Stimulated activated CD4-positive, alpha-beta T cell treated with anti-CD3 and anti-CD28 coated beads, Interleukin-4, amount 100 ng/mL, for 24 hours (primary cell): ENCODE measurements around the gene WEE1.
"Not testable (repeated sequence)": the region's sequence is repeated elsewhere in the genome, so short reads cannot be mapped to it uniquely, and the experiment has no call there.

Source experiments
- DNase-seq: peaks from one replicate; pipeline ENCODE4 v3.0.0-alpha.2; 2020

Gene WEE1

DNA sequence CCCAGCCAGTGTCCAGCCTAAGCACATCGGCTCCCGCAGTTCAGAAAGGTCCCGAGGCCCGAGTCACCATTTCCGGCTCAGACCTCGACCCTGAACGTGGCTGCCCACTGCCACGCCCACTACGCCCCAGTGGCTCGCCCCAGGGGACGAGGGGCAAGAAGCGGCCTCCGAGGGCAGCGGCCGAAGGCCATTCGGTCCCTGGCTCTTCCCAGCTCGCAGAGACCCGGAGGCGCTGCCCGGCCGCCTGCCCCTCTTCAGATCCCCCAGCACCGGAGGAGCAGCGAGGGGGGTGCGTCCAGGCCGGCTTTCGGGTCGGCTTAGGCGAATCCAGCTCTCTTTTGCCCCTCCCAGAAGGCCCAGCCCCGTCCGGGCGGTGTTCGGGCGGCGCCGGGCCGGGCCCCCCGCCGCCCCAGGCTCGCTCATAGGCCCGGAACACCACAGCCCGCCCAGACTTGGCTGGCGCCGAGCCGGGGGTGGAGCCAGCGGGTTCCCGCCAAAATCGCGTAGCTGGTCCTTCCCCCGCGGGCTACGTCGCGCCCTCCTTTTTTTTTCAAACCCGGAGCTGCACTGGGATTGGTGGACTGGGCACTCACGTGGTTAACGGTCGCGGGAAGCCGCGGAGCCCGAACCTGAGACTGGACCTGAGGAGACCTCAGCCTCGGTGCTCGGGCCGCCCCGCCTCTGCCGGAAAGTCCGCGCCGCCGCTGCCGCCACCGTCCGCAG is at the start of gene WEE1:
WEE1 (plus strand) TSS at position 619 of the 723 bp plus-strand sequence. CDS start 264 bp downstream, outside the sequence.
- DNase-seq, result peak; percentile 97

GRCh38 chr11:9524001-9524400 is 49.5 kb upstream of the WEE1 start:
- DNase-seq, result no peak

GRCh38 chr11:9525116-9525515 is 48.4 kb upstream of the WEE1 start:
- DNase-seq, result no peak

GRCh38 chr11:9527481-9528135 is 45.9 kb upstream of the WEE1 start:
- DNase-seq, result no peak

GRCh38 chr11:9528136-9528501 is 45.4 kb upstream of the WEE1 start:
- no peak for DNase-seq

- DNase-seq, result no peak
Measured at GRCh38 chr11:9528573-9529333, 44.7 kb upstream of the WEE1 start.

GRCh38 chr11:9529334-9529650 is 44.2 kb upstream of the WEE1 start:
- no peak for DNase-seq

DNA sequence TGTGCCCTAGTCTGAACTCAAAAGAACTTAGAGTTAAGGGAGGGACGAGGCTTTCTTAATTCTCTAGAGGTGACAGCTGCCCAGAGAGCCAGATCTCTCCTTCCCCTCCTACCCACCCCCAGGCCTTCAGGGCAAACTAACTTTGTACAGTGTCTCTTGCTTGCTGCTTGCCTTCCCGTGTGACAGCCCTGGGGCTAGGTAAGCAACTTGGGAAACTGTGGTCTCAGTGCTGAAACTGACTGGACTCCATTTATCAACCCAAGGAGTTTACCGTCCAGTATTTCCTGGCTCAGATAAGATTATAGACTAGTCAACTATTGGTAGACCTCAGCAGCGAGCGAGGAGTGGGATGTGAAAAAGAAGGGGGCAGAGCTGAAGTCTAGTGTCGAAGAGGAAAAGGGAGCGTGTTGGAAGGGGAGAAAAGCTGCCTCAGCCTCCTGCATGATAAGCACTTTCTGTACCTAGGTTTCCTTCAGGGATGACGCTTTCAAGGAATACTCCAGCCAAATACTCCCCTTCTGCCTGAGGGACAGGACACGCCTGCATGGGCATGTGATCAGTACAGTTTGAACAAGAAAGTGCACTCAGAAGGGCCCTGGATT is 43.3 kb upstream of the WEE1 start:
- DNase-seq, result no peak

DNA sequence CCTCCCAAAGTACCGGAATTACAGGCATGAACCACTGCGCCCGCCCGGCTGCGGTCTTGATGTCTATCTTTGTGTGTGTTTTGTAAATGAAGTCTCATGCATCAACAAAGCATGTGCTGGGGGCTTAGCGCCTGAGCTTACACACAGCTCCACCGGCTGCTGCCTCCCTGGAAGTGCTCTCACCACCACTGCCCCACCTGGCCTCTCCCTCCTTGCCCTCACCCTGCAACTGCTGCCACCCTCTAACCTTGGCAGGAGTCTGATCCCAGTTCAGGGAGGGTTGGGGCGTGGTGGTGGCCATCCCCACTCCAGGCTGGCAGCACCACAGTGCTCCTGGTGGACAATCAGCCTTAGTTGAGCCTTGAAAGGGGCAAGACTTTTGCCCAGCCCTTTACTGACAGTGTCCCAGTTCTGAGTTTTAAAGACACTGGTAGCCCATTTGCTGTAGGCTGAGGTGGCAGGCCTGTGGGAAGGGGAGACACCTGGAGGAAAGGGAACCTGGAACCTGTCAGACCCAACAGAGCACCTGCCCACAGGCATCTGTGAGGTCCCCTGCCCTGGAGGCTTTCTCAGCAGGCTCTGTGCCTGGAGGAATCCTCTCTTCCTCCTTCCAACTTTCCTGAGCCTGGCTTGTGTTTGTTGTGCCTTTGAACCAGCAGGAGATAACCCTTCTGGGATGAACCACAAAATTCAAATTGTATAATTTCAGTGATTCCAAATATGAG is 42.4 kb upstream of the WEE1 start:
- DNase-seq, result no peak

DNA sequence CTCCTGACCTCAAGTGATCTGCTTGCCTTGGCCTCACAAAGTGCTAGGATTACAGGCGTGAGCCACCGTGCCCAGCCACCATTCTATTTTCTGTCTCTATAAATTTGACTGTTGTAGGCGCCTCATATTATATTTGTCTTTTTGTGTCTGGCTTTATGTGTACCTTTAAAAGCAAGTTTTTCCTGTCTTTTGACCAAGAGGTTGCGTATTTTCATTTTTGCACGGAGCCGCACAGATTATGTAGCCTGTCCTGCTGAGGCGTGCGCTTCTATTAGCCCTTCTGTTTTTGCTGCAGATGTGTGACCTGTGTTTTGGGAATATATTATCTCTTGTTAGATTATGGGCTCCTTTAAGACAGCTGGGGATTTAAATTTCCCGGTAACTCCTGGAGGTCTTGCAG is 40.4 kb upstream of the WEE1 start:
- no peak for DNase-seq

DNA sequence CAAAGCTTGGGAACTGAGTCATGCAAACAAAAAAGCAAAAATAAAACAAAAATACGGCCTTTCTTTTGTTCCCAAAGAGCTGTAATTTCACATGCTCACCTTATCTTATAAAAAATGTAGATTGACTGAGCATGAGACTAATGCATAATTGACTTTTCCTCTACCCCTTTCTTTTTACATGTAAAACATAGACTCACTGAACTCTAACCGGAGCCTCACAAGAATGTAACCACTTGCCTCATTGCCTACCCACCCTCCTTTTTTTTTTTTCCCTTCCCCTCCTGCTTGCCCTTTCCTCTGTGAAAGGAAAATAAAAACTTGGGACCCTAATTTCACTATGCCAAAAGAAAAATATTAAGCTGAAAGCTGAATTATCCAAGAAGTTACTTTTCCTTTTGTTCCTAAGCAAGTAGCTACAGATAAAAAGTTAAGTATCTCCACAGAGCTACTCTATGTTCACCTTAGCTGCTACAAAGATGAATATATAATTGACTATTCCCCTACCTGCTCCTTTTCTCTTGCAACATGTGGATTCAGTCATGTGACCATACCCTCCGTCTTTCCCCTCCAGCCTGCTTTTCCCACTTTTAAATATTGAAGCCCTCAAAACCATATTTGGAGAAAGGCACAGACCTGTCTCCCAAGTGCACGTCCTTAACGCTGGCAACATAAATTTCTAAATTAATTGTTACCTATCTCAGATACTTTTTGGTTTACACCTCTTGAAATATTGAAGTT is 39.6 kb upstream of the WEE1 start:
- DNase-seq, result no peak

- DNase-seq, result peak; percentile 82
Measured at GRCh38 chr11:9535189-9535781, 38.2 kb upstream of the WEE1 start.

- no peak for DNase-seq
Measured at GRCh38 chr11:9538548-9538947, 34.9 kb upstream of the WEE1 start.

DNA sequence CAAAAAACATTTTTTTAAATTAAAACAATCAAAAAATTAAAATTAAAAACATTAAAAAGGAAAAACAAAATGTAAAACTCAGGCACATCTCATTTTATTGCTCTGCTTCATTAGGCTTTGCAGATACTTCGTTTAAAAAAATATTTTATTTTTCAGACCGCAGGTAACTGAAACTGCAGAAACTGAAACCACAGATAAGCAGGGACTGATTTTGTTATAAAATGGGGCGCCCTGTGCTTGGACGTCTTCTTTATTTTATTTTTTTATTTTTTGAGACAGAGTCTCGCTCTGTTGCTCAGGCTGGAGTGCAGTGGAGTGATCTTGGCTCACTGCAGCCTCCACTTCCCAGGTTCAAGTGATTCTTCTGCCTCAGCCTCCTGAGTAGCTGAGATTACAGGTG is 24.3 kb upstream of the WEE1 start:
- not testable (repeated sequence) for DNase-seq

DNA sequence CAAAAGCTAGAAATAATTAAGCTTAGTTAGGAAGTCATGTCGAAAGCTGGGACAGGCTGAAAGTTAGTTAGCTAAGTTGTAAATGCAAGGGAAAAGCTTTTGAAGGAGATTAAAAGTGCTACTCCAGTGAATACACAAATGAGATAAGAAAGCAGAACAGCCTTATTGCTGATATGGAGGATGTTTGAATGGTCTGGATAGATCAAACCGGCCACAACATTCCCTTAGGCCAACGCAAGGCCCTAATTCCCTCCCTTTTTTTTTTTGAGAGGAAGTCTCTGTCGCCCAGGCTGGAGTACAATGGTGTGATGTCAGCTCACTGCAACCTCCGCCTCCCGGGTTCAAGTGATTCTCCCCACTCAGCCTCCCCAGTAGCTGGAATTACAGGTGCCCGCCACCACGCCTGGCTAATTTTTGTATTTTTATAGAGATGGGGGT is 23.3 kb upstream of the WEE1 start:
- no peak for DNase-seq

- no peak for DNase-seq
Measured at GRCh38 chr11:9561279-9561982, 12.0 kb upstream of the WEE1 start.

- no peak for DNase-seq
Measured at GRCh38 chr11:9562716-9563115, 10.8 kb upstream of the WEE1 start.

DNA sequence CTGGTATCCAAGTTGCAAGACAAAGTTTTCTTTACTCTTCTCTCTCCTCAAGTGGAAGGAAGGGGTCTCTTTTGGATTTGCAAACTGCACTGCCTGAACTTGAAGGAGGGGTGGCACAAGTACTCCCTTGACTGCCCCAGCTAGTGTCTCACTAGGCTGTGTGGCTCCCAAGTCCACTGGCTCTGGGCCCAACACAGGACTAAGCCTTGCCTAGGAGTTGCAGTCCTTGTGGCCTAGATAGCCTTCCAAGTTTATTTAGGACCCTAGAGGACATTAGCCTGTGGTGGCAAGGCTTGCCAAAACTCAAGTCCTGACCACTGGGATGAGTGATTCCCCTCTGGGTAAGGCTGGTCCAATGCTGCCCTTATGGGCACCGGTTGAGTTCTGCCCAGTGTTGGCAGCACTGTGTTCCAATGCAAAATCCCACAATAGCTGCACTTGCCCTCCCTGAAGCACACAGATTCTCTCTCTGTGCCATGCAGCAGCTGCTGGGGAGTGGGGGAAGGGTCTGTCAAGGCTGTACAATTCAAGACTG is 10.2 kb upstream of the WEE1 start:
- DNase-seq, result no peak

DNA sequence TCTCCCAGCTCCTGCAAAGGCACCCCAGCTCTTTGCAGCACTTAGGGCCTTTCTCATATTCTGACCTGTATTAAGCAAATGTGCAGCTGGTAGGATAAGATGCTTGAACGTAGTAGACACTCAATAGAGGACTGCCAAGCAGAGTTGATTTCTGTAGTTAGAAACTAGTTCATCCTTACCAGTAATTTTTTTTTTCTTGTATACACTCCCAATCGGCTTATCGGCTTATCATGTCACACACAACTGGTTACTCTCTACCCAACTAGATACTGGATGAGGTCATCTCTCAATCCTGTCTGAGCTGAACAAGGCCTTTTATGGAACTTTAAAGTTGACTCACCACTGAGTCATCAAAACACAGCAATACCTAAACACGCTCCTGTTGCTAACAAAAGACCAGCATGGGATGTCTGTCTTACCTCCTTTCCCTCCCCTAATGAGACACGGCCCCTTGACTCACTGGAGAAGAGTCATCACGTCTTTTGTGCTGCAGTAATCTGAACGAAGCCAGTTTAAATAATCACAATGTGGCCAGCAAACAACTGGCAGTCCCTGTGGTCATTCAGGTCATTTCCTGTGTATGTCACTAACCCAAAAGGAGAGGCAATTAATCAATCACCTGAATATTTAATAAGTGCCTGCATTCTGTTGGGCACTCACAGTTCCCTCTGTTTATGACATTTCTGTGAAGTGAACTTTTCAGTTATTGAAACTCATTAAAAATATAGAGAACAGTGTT is 7.5 kb upstream of the WEE1 start:
- DNase-seq, result peak; percentile 77

- no peak for DNase-seq
Measured at GRCh38 chr11:9566561-9567063, 6.9 kb upstream of the WEE1 start.
